WTC11 (cell line): ENCODE results near the gene HTR3B. TPM values are rescaled to one million over a fixed set of nuclear protein-coding genes. Genes with fewer than 3 reads are reported as not detected.

Source experiments
- ATAC-seq: fragments of 200-7000 bp; cut with Tn5 transposase; 2 replicates; pipeline ENCODE4 v1.10.0; 2021; ENCODE audit warnings: mild to moderate bottlenecking, moderate library complexity
- CTCF ChIA-PET: fragments of 300-600 bp; sonication (Branson Sonifier 250); formaldehyde crosslinking; loops from one replicate; lab custom pipeline; 2021; ENCODE audit warnings: antibody characterized with exemption; lab: Charles Lee
- POLR2A ChIA-PET: fragments of 350-600 bp; sonication (Branson Sonifier 250); formaldehyde crosslinking; loops from one replicate; lab custom pipeline; 2021; ENCODE audit warnings: antibody characterized with exemption; lab: Charles Lee
- DNase-seq: peaks from one replicate; pipeline ENCODE4 v3.0.0; 2021; ENCODE audit warnings: low spot score
- H3K27ac Mint-ChIP-seq: 2 replicates; pipeline ENCODE4 v1.8.0; 2021; ENCODE audit warnings: mixed read lengths
- H3K27me3 Mint-ChIP-seq: 2 replicates; pipeline ENCODE4 v1.8.0; 2021; ENCODE audit warnings: low read depth, mild to moderate bottlenecking, moderate library complexity, mixed read lengths
- H3K36me3 Mint-ChIP-seq: 2 replicates; pipeline ENCODE4 v1.8.0; 2021; ENCODE audit warnings: mixed read lengths
- H3K4me1 Mint-ChIP-seq: 2 replicates; pipeline ENCODE4 v1.8.0; 2022; ENCODE audit warnings: mixed read lengths
- H3K4me3 Mint-ChIP-seq: 2 replicates; pipeline ENCODE4 v1.8.0; 2021; ENCODE audit warnings: mild to moderate bottlenecking, moderate library complexity, mixed read lengths
- H3K9me3 Mint-ChIP-seq: 2 replicates; pipeline ENCODE4 v1.8.0; 2021; ENCODE audit warnings: mixed read lengths
- CBFB ChIP-seq: sonication (generic); formaldehyde crosslinking; IDR thresholded peaks from 2 replicates; pipeline ENCODE4 v1.8.1; 2022; ENCODE audit warnings: mild to moderate bottlenecking, low read depth, missing genetic modification reagents
- CREM ChIP-seq: sonication (generic); formaldehyde crosslinking; IDR thresholded peaks from 2 replicates; pipeline ENCODE4 v1.8.1; 2022; ENCODE audit warnings: mild to moderate bottlenecking, missing genetic modification reagents, moderate library complexity
- ELF4 ChIP-seq: sonication (generic); formaldehyde crosslinking; IDR thresholded peaks from 2 replicates; pipeline ENCODE4 v1.8.1; 2022; ENCODE audit warnings: low read depth, mild to moderate bottlenecking, moderate library complexity, missing genetic modification reagents
- FOXP4 ChIP-seq: sonication (generic); formaldehyde crosslinking; IDR thresholded peaks from 2 replicates; pipeline ENCODE4 v1.8.0; 2022; ENCODE audit warnings: mild to moderate bottlenecking, missing genetic modification reagents
- IRF1 ChIP-seq: sonication (generic); formaldehyde crosslinking; IDR thresholded peaks from 2 replicates; pipeline ENCODE4 v1.8.0; 2023; ENCODE audit warnings: missing genetic modification reagents
- IRF2 ChIP-seq: sonication (generic); formaldehyde crosslinking; IDR thresholded peaks from 2 replicates; pipeline ENCODE4 v1.8.0; 2022; ENCODE audit warnings: low read depth, missing genetic modification reagents, borderline replicate concordance
- JUN ChIP-seq: sonication (generic); formaldehyde crosslinking; IDR thresholded peaks from 2 replicates; pipeline ENCODE4 v1.8.0; 2023; ENCODE audit warnings: mild to moderate bottlenecking, missing genetic modification reagents
- NFE2L1 ChIP-seq: sonication (generic); formaldehyde crosslinking; IDR thresholded peaks from 2 replicates; pipeline ENCODE4 v1.8.1; 2023; ENCODE audit warnings: missing genetic modification reagents
- NR1H2 ChIP-seq: sonication (generic); formaldehyde crosslinking; IDR thresholded peaks from 2 replicates; pipeline ENCODE4 v1.9.0; 2021; ENCODE audit warnings: mild to moderate bottlenecking, moderate library complexity, missing genetic modification reagents
- OVOL2 ChIP-seq: fragments of 250-450 bp; sonication (Bioruptor Pico); IDR thresholded peaks from 2 replicates; pipeline ENCODE4 v1.9.0; 2021; ENCODE audit warnings: mild to moderate bottlenecking, borderline replicate concordance
- PRRX2 ChIP-seq: fragments of 250-450 bp; sonication (Bioruptor Pico); IDR thresholded peaks from 2 replicates; pipeline ENCODE4 v1.8.0; 2021; ENCODE audit warnings: mild to moderate bottlenecking
- SMAD4 ChIP-seq: sonication (generic); formaldehyde crosslinking; IDR thresholded peaks from 2 replicates; pipeline ENCODE4 v1.8.0; 2022; ENCODE audit warnings: mild to moderate bottlenecking, missing genetic modification reagents
- SOX15 ChIP-seq: fragments of 250-450 bp; sonication (Bioruptor Pico); IDR thresholded peaks from 2 replicates; pipeline ENCODE4 v1.9.0; 2021; ENCODE audit warnings: mild to moderate bottlenecking
- TP53 ChIP-seq: sonication (generic); formaldehyde crosslinking; IDR thresholded peaks from 2 replicates; pipeline ENCODE4 v1.8.1; 2023; ENCODE audit warnings: mild to moderate bottlenecking, missing genetic modification reagents
- USF1 ChIP-seq: sonication (generic); formaldehyde crosslinking; IDR thresholded peaks from 2 replicates; pipeline ENCODE4 v1.8.0; 2022; ENCODE audit warnings: mild to moderate bottlenecking, missing genetic modification reagents
- ZBTB43 ChIP-seq: sonication (generic); formaldehyde crosslinking; IDR thresholded peaks from 2 replicates; pipeline ENCODE4 v1.8.1; 2023; ENCODE audit warnings: mild to moderate bottlenecking, missing genetic modification reagents
- ZNF138 ChIP-seq: sonication (generic); formaldehyde crosslinking; conservative IDR thresholded peaks from 2 replicates; pipeline ENCODE4 v1.8.1; 2022; ENCODE audit warnings: mild to moderate bottlenecking, moderate library complexity, missing genetic modification reagents
- ZNF219 ChIP-seq: sonication (generic); formaldehyde crosslinking; IDR thresholded peaks from 2 replicates; pipeline ENCODE4 v1.8.0; 2023; ENCODE audit warnings: missing genetic modification reagents, mild to moderate bottlenecking, borderline replicate concordance
- ZNF317 ChIP-seq: sonication (generic); formaldehyde crosslinking; IDR thresholded peaks from 2 replicates; pipeline ENCODE4 v1.8.1; 2023; ENCODE audit warnings: low read depth, mild to moderate bottlenecking, moderate library complexity, missing genetic modification reagents, borderline replicate concordance
- ZNF512 ChIP-seq: sonication (generic); formaldehyde crosslinking; IDR thresholded peaks from 2 replicates; pipeline ENCODE4 v1.8.1; 2022; ENCODE audit warnings: missing genetic modification reagents, borderline replicate concordance
- total RNA-seq: library from RNA; stranded (reverse); gene quantifications from 3 replicates; pipeline ENCODE4 v1.2.3, GENCODE V29; 2021

HTR3B gene
- total RNA-seq, 1 experiment from 2014 or later: not detected

GRCh38 chr11:113989381-113989780, 84.8 kb downstream of the HTR3B start:
- TF ChIP-seq ZNF138: no peak
- no peaks in the 10 kb centered on the region for H3K36me3 Mint-ChIP-seq
- no peak overlapping the region for H3K27ac Mint-ChIP-seq
- peaks cover 17% of the 10 kb centered on the region for H3K4me1 Mint-ChIP-seq
- no peaks in the 10 kb centered on the region for H3K9me3 Mint-ChIP-seq
- H3K27me3 Mint-ChIP-seq: no peaks in the 10 kb centered on the region
- DNase-seq (no peak), ATAC-seq (no peak)
- ChIA-PET POLR2A (no interaction called here), CTCF (interaction anchor here (11.9 kb wide), 1 partner anchor 272 kb away, joined by 151 read pairs; no protein-coding TSS in a partner anchor)
- H3K4me3 Mint-ChIP-seq: no peak overlapping the region

- H3K9me3 Mint-ChIP-seq: no peaks in the 10 kb centered on the region
- no peak for ATAC-seq
- H3K27me3 Mint-ChIP-seq: no peaks in the 10 kb centered on the region
- ChIA-PET CTCF (interaction anchor here (11.9 kb wide), 1 partner anchor 271 kb away, joined by 151 read pairs; no protein-coding TSS in a partner anchor), POLR2A (no interaction called here)
- H3K36me3 Mint-ChIP-seq: no peaks in the 10 kb centered on the region
- no peak for TF ChIP-seq SMAD4 (CRISPR knock-in tag)
- no peak for TF ChIP-seq CBFB
- TF ChIP-seq TP53 (CRISPR knock-in tag): no peak
- TF ChIP-seq ELF4 (CRISPR knock-in tag): no peak
- no peak for TF ChIP-seq ZNF219 (CRISPR knock-in tag)
- TF ChIP-seq, all 79 proteins: peak for 0
- H3K4me1 Mint-ChIP-seq: peaks cover 17% of the 10 kb centered on the region
- no peak overlapping the region for H3K27ac Mint-ChIP-seq
- no peak overlapping the region for H3K4me3 Mint-ChIP-seq
- DNase-seq: no peak
These were observed 85.3 kb downstream of the HTR3B start for GRCh38 chr11:113989916-113990315.

- no peak for ATAC-seq
- CTCF ChIA-PET: interaction anchor here (0.6 to 11.9 kb wide), 10 partner anchors 28 to 270 kb away, joined by 3 to 151 read pairs (median 4); no protein-coding TSS in a partner anchor
- TF ChIP-seq NFE2L1 (CRISPR knock-in tag): 0 out of 2 replicates have a peak, but pooled peaks have one; percentile 62
- no peak for TF ChIP-seq IRF2 (CRISPR knock-in tag)
- no peak for TF ChIP-seq SOX15 (CRISPR knock-in tag)
- TF ChIP-seq ZNF512 (CRISPR knock-in tag): 0 out of 2 replicates have a peak, but pooled peaks have one; percentile 37
- TF ChIP-seq JUN (CRISPR knock-in tag): peak; percentile 33; the same call in 1 of the 2 replicates
- no peak for TF ChIP-seq NR1H2 (CRISPR knock-in tag)
- TF ChIP-seq FOXP4 (CRISPR knock-in tag): peak; percentile 60; the same call in 1 of the 2 replicates
- TF ChIP-seq USF1: 0 out of 2 replicates have a peak, but pooled peaks have one; percentile 17
- no peak for TF ChIP-seq PRRX2 (CRISPR knock-in tag)
- no peak for TF ChIP-seq ZNF219 (CRISPR knock-in tag)
- no peak for TF ChIP-seq OVOL2 (CRISPR knock-in tag)
- peak; percentile 58; the same call in 1 of the 2 replicates for TF ChIP-seq CREM (CRISPR knock-in tag)
- TF ChIP-seq ZNF317 (CRISPR knock-in tag): no peak
- no peak for TF ChIP-seq ZBTB43 (CRISPR knock-in tag)
- TF ChIP-seq IRF1: no peak
- Mint-ChIP-seq H3K9me3 (no peaks in the 10 kb centered on the region), H3K36me3 (no peaks in the 10 kb centered on the region), H3K27ac (no peak overlapping the region), H3K4me3 (no peak overlapping the region), H3K27me3 (no peaks in the 10 kb centered on the region), H3K4me1 (peaks cover 17% of the 10 kb centered on the region)
- POLR2A ChIA-PET: no interaction called here
- peak; percentile 76 for DNase-seq
These were observed 86.6 kb downstream of the HTR3B start for GRCh38 chr11:113991170-113991569.
